H1 (cell line): ENCODE results near the gene LTBP1.

Source experiments
- EP300 ChIP-seq, 2 experiments: IDR thresholded peaks; 1 replicate in 1 of 2; 2 replicates in 1 of 2; pipeline ENCODE4 v1.6.1; 2011 to 2012; ENCODE audit warnings: low read depth in 2 of 2, low read length in 2 of 2, mild to moderate bottlenecking in 2 of 2, borderline replicate concordance in 1 of 2, inconsistent platforms in 1 of 2, moderate library complexity in 1 of 2
- HDAC2 ChIP-seq, 2 experiments: fragments of 300-600 bp in 1 of 2; sonication (generic) in 1 of 2; IDR thresholded peaks; 2 replicates each; pipeline ENCODE4 v1.6.1; 2011 to 2012; ENCODE audit warnings: low read depth in 2 of 2, low read length in 2 of 2, mild to moderate bottlenecking in 2 of 2, moderate library complexity in 2 of 2, borderline replicate concordance in 1 of 2, inconsistent platforms in 1 of 2
- SP1 ChIP-seq: IDR thresholded peaks from 2 replicates; pipeline ENCODE4 v1.6.1; 2011; ENCODE audit warnings: low read depth, low read length
- TAF7 ChIP-seq: optimal IDR thresholded peaks from 2 replicates; pipeline ENCODE3; 2011; ENCODE audit warnings: low read depth, mild to moderate bottlenecking, inconsistent platforms, low read length, moderate library complexity, borderline replicate concordance
- TF ChIP-seq, protein P1 (sequence below), 3 experiments: IDR thresholded peaks; 1 replicate in 2 of 3; 2 replicates in 1 of 3; pipeline versions ENCODE4 v1.5.1 to v1.6.1; 2011; ENCODE audit warnings: low read length in 3 of 3, mild to moderate bottlenecking in 3 of 3, inconsistent platforms in 2 of 3, low read depth in 1 of 3, moderate library complexity in 1 of 3; ENCODE audit not compliant: insufficient read depth in 1 of 3; ENCODE audit errors: control extremely low read depth in 1 of 3

- TF ChIP-seq, protein P1, sequence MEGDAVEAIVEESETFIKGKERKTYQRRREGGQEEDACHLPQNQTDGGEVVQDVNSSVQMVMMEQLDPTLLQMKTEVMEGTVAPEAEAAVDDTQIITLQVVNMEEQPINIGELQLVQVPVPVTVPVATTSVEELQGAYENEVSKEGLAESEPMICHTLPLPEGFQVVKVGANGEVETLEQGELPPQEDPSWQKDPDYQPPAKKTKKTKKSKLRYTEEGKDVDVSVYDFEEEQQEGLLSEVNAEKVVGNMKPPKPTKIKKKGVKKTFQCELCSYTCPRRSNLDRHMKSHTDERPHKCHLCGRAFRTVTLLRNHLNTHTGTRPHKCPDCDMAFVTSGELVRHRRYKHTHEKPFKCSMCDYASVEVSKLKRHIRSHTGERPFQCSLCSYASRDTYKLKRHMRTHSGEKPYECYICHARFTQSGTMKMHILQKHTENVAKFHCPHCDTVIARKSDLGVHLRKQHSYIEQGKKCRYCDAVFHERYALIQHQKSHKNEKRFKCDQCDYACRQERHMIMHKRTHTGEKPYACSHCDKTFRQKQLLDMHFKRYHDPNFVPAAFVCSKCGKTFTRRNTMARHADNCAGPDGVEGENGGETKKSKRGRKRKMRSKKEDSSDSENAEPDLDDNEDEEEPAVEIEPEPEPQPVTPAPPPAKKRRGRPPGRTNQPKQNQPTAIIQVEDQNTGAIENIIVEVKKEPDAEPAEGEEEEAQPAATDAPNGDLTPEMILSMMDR (IDR thresholded peaks at IDR 0.05; ENCODE audit: control extremely low read depth in 1 of 3, insufficient read depth in 1 of 3, low read depth in 1 of 3, low read length in 3 of 3), result no peak
- no peak for TF ChIP-seq HDAC2 (IDR thresholded peaks at IDR 0.05; ENCODE audit: borderline replicate concordance in 1 of 2, low read depth in 2 of 2, low read length in 2 of 2)
- no peak for TF ChIP-seq EP300 (IDR thresholded peaks at IDR 0.05; ENCODE audit: borderline replicate concordance in 1 of 2, low read depth in 2 of 2, low read length in 2 of 2)
- no peak for TF ChIP-seq TAF7
- no peak for TF ChIP-seq SP1
Measured at GRCh38 chr2:32938934-32939333, 7.8 kb upstream of the LTBP1 start.
